Muscle of leg (tissue), 11 donors: ENCODE results near the gene OSGIN1. TPM values are rescaled to one million over a fixed set of nuclear protein-coding genes. Genes with fewer than 3 reads are reported as not detected.

Source experiments
- DNase-seq: peaks from one replicate; pipeline ENCODE4 v3.0.0; 2013
- H3K27ac ChIP-seq: one replicate; pipeline ENCODE4 v1.5.1; 2013; ENCODE audit warnings: mild to moderate bottlenecking, low read length, control low read depth
- H3K27me3 ChIP-seq: one replicate; pipeline ENCODE4 v1.6.1; 2013; ENCODE audit warnings: low read length; ENCODE audit not compliant: control insufficient read depth, insufficient read depth
- H3K36me3 ChIP-seq: one replicate; pipeline ENCODE4 v1.6.1; 2013; ENCODE audit warnings: low read length; ENCODE audit not compliant: control insufficient read depth, insufficient read depth
- H3K4me1 ChIP-seq: one replicate; pipeline ENCODE4 v1.6.1; 2013; ENCODE audit warnings: low read length; ENCODE audit not compliant: control insufficient read depth, insufficient read depth
- H3K4me3 ChIP-seq: one replicate; pipeline ENCODE4 v1.5.1; 2013; ENCODE audit warnings: low read length, control low read depth
- H3K9me3 ChIP-seq: replicated peaks from 2 replicates; pipeline ENCODE4 v1.6.1; 2013; ENCODE audit warnings: low read depth, low read length; ENCODE audit not compliant: control insufficient read depth
- WGBS: methylation state at CpG from one replicate; pipeline ENCODE4 v1.1.5; 2013; ENCODE audit warnings: missing lambda C conversion rate; ENCODE audit not compliant: insufficient coverage; 5-methylcytosine and 5-hydroxymethylcytosine counted together
- polyA plus RNA-seq, 8 donors: library from polyadenylated mRNA; unstranded; fragments of 120-200 nt; gene quantifications; one replicate each; pipeline versions ENCODE4 v1.2.1 to v1.2.3, GENCODE V29; 2013; ENCODE audit warnings: inconsistent platforms in 1 of 8, low replicate concordance in 1 of 8; ENCODE audit not compliant: insufficient read length in 8 of 8, insufficient read depth in 1 of 8
- total RNA-seq: library from RNA; stranded (reverse); fragments of 120-200 nt; gene quantifications from one replicate; pipeline ENCODE4 v1.2.4, GENCODE V29; 2013

The OSGIN1 gene
- total and polyA plus RNA-seq, 9 donors = 0.18 to 0.88 (median 0.45) TPM

- Histone ChIP-seq H3K27ac (no peak overlapping the region), H3K4me3 (no peak overlapping the region), H3K4me1 (no peaks in the 10 kb centered on the region), H3K9me3 (no peaks in the 10 kb centered on the region), H3K36me3 (no peaks in the 10 kb centered on the region), H3K27me3 (peaks cover 29% of the 10 kb centered on the region)
- no peak for DNase-seq
- 33% methylated on average over 1 of the region's 2 CpGs for WGBS
Observed at GRCh38 chr16:83967091-83967490, 14.1 kb downstream of the OSGIN1 start.

GRCh38 chr16:83967838-83968305, 14.8 kb downstream of the OSGIN1 start, which contains the start of gene NECAB2:
TSS of gene NECAB2 (plus strand) at chr16:83968244. CDS start at chr16:83968649, 405 bp downstream.
- no peak within 1 kb of the TSS for H3K27ac ChIP-seq
- no peaks in the 10 kb centered on the region for H3K36me3 ChIP-seq
- peak; percentile 49 for DNase-seq
- no peaks in the 10 kb centered on the region for H3K4me1 ChIP-seq
- no peaks in the 10 kb centered on the region for H3K9me3 ChIP-seq
- 18% methylated on average over 20 of the region's 35 CpGs for WGBS
- no peak within 1 kb of the TSS for H3K4me3 ChIP-seq
- peaks cover 31% of the 10 kb centered on the region for H3K27me3 ChIP-seq

- Histone ChIP-seq H3K27me3 (peaks cover 31% of the 10 kb centered on the region), H3K4me1 (no peaks in the 10 kb centered on the region), H3K36me3 (no peaks in the 10 kb centered on the region), H3K9me3 (no peaks in the 10 kb centered on the region), H3K4me3 (no peak overlapping the region), H3K27ac (no peak overlapping the region)
- no peak for DNase-seq
- WGBS = under 1% methylated on average over 69 of the region's 87 CpGs
Observed at GRCh38 chr16:83968306-83968851, 15.3 kb downstream of the OSGIN1 start.

GRCh38 chr16:83968891-83969649, 16.0 kb downstream of the OSGIN1 start:
- no peak overlapping the region for H3K4me3 ChIP-seq

GRCh38 chr16:83969771-83970429, 16.9 kb downstream of the OSGIN1 start:
- Histone ChIP-seq H3K4me1 (no peaks in the 10 kb centered on the region), H3K9me3 (no peaks in the 10 kb centered on the region), H3K36me3 (no peaks in the 10 kb centered on the region), H3K4me3 (no peak overlapping the region), H3K27me3 (peaks cover 31% of the 10 kb centered on the region), H3K27ac (no peak overlapping the region)
- DNase-seq = no peak
- 33% methylated on average over 8 of the region's 18 CpGs for WGBS

More at GRCh38 chr16:83968891-83969649, 16.0 kb downstream of the OSGIN1 start:
- H3K27me3 ChIP-seq = peaks cover 31% of the 10 kb centered on the region
- no peaks in the 10 kb centered on the region for H3K36me3 ChIP-seq
- WGBS = 2% methylated on average over 43 of the region's 45 CpGs
- H3K9me3 ChIP-seq = no peaks in the 10 kb centered on the region
- no peaks in the 10 kb centered on the region for H3K4me1 ChIP-seq
- no peak overlapping the region for H3K27ac ChIP-seq
- no peak for DNase-seq

- no peak for DNase-seq
- no peak overlapping the region for H3K4me3 ChIP-seq
- H3K27me3 ChIP-seq = peaks cover 31% of the 10 kb centered on the region
- no peak overlapping the region for H3K27ac ChIP-seq
- H3K4me1 ChIP-seq = no peaks in the 10 kb centered on the region
- no peaks in the 10 kb centered on the region for H3K9me3 ChIP-seq
- H3K36me3 ChIP-seq = no peaks in the 10 kb centered on the region
- 86% methylated on average over 1 of the region's 6 CpGs for WGBS
Observed at GRCh38 chr16:83970430-83970815, 17.4 kb downstream of the OSGIN1 start.

- Histone ChIP-seq H3K9me3 (no peaks in the 10 kb centered on the region), H3K4me3 (no peak overlapping the region), H3K4me1 (no peaks in the 10 kb centered on the region), H3K27me3 (peaks cover 31% of the 10 kb centered on the region), H3K36me3 (no peaks in the 10 kb centered on the region), H3K27ac (no peak overlapping the region)
- WGBS = 56% methylated on average over 18 of the region's 27 CpGs
- no peak for DNase-seq
Observed at GRCh38 chr16:83971165-83972130, 18.4 kb downstream of the OSGIN1 start.

GRCh38 chr16:83972256-83973008, 19.4 kb downstream of the OSGIN1 start:
- H3K36me3 ChIP-seq = no peaks in the 10 kb centered on the region
- H3K27me3 ChIP-seq = peaks cover 31% of the 10 kb centered on the region
- no peaks in the 10 kb centered on the region for H3K9me3 ChIP-seq
- 81% methylated on average over 13 of the region's 19 CpGs for WGBS
- DNase-seq = no peak
- H3K27ac ChIP-seq = no peak overlapping the region
- no peaks in the 10 kb centered on the region for H3K4me1 ChIP-seq
- H3K4me3 ChIP-seq = no peak overlapping the region

GRCh38 chr16:83973077-83973476, 20.0 kb downstream of the OSGIN1 start:
- Histone ChIP-seq H3K27me3 (peaks cover 28% of the 10 kb centered on the region), H3K9me3 (peaks cover 1% of the 10 kb centered on the region), H3K36me3 (no peaks in the 10 kb centered on the region), H3K27ac (no peak overlapping the region), H3K4me1 (no peaks in the 10 kb centered on the region), H3K4me3 (no peak overlapping the region)
- no peak for DNase-seq
- 83% methylated on average over 10 of the region's 10 CpGs for WGBS
